SK-N-SH (cell line): ENCODE measurements around the gene CTSL. TPM values are rescaled to one million over a fixed set of nuclear protein-coding genes. Genes with fewer than 3 reads are reported as not detected.

ENCODE experiments used
- CTCF ChIA-PET: fragments of 300-600, 350-600 bp; formaldehyde crosslinking; extraction: SDS; loops from one replicate; lab custom pipeline; 2021; lab: Yijun Ruan, JAX
- POLR2A ChIA-PET: fragments of 350-600 bp; sonication (Branson Sonifier 250); formaldehyde crosslinking; extraction: SDS; loops from one replicate; lab custom pipeline; 2020; ENCODE audit warnings: antibody characterized with exemption, inconsistent platforms; lab: Yijun Ruan, JAX
- DNase-seq: peaks from one replicate; pipeline ENCODE4 v3.0.0; 2012
- H2AFZ ChIP-seq: fragments of 200-600 bp; sonication (generic); 2 replicates; pipeline ENCODE4 v1.8.1; 2016; ENCODE audit warnings: antibody characterized with exemption, mild to moderate bottlenecking, low read depth
- H3F3A ChIP-seq: fragments of 200-600 bp; sonication (generic); replicated peaks from 2 replicates; pipeline ENCODE3; 2016; ENCODE audit warnings: antibody characterized with exemption, mild to moderate bottlenecking; ENCODE audit not compliant: insufficient read depth
- H3K27ac ChIP-seq, 2 experiments: fragments of 200-500 bp in 1 of 2; fragments of 200-600 bp in 1 of 2; sonication (Bioruptor generic) in 1 of 2; sonication (generic), shearing (Covaris generic) in 1 of 2; 2 replicates each; pipeline versions ENCODE4 v1.5.1 to v1.6.1; 2014 to 2016; ENCODE audit warnings: low read depth in 2 of 2, inconsistent platforms in 1 of 2, low read length in 1 of 2, mild to moderate bottlenecking in 1 of 2, mixed read lengths in 1 of 2
- H3K27me3 ChIP-seq: fragments of 200-600 bp; sonication (generic), shearing (Covaris generic); 2 replicates; pipeline ENCODE4 v1.6.1; 2016; ENCODE audit warnings: mixed run types; ENCODE audit not compliant: insufficient read depth
- H3K36me3 ChIP-seq, 2 experiments: fragments of 200-500 bp in 1 of 2; fragments of 200-600 bp in 1 of 2; sonication (Bioruptor generic) in 1 of 2; sonication (generic) in 1 of 2; replicated peaks in 1 of 2; 2 replicates each; pipeline versions ENCODE3 to v1.5.1; 2014 to 2016; ENCODE audit warnings: low read length in 1 of 2, mild to moderate bottlenecking in 1 of 2; ENCODE audit not compliant: insufficient read depth in 2 of 2, control insufficient read depth in 1 of 2
- H3K4me1 ChIP-seq, 2 experiments: fragments of 200-500 bp in 1 of 2; fragments of 200-600 bp in 1 of 2; sonication (Bioruptor generic) in 1 of 2; sonication (generic), shearing (Covaris generic) in 1 of 2; 2 replicates each; pipeline versions ENCODE4 v1.5.1 to v1.6.1; 2014 to 2016; ENCODE audit warnings: low read depth in 1 of 2, low read length in 1 of 2, mixed run types in 1 of 2; ENCODE audit not compliant: insufficient read depth in 2 of 2, control insufficient read depth in 1 of 2
- H3K4me2 ChIP-seq: fragments of 200-600 bp; sonication (generic), shearing (Covaris generic); 2 replicates; pipeline ENCODE4 v1.6.1; 2017; ENCODE audit warnings: mixed run types
- H3K4me3 ChIP-seq, 2 experiments: fragments of 200-500 bp in 1 of 2; fragments of 200-600 bp in 1 of 2; sonication (Bioruptor generic) in 1 of 2; sonication (generic), shearing (Covaris generic) in 1 of 2; 2 replicates each; pipeline versions ENCODE4 v1.5.1 to v1.8.1; 2014 to 2016; ENCODE audit warnings: low read depth in 2 of 2, inconsistent platforms in 1 of 2, low read length in 1 of 2, mild to moderate bottlenecking in 1 of 2, mixed read lengths in 1 of 2, moderate library complexity in 1 of 2
- H3K79me2 ChIP-seq: fragments of 200-600 bp; sonication (generic); 2 replicates; pipeline ENCODE4 v1.8.1; 2017; ENCODE audit warnings: mild to moderate bottlenecking; ENCODE audit not compliant: insufficient read depth
- H3K9ac ChIP-seq: fragments of 200-600 bp; sonication (generic); 2 replicates; pipeline ENCODE4 v1.6.1; 2017; ENCODE audit warnings: mixed run types
- H3K9me2 ChIP-seq: fragments of 200-600 bp; sonication (generic); 2 replicates; pipeline ENCODE4 v1.6.1; 2017; ENCODE audit warnings: mixed run types
- H3K9me3 ChIP-seq: fragments of 200-600 bp; sonication (generic); 2 replicates; pipeline ENCODE4 v1.6.1; 2017; ENCODE audit warnings: mixed run types, mild to moderate bottlenecking, moderate library complexity
- H4K20me1 ChIP-seq: fragments of 200-600 bp; sonication (generic); 2 replicates; pipeline ENCODE4 v1.6.1; 2017; ENCODE audit warnings: mild to moderate bottlenecking, mixed run types; ENCODE audit not compliant: insufficient read depth
- CHD2 ChIP-seq: fragments of 150-350 bp; IDR thresholded peaks from 2 replicates; pipeline ENCODE4 v1.6.1; 2018; ENCODE audit warnings: low read length; ENCODE audit not compliant: partially characterized antibody
- CTCF ChIP-seq: fragments of 200-600 bp; sonication (generic); IDR thresholded peaks from 2 replicates; pipeline ENCODE4 v1.6.1; 2017; ENCODE audit warnings: antibody characterized with exemption, mild to moderate bottlenecking, moderate library complexity
- FOSL2 ChIP-seq: IDR thresholded peaks from 2 replicates; pipeline ENCODE4 v1.4.0; 2012; ENCODE audit warnings: low read depth, mild to moderate bottlenecking, moderate library complexity, borderline replicate concordance
- FOXM1 ChIP-seq: IDR thresholded peaks from 2 replicates; pipeline ENCODE4 v1.4.0; 2012; ENCODE audit warnings: low read depth, mild to moderate bottlenecking
- GABPA ChIP-seq: IDR thresholded peaks from 2 replicates; pipeline ENCODE4 v1.4.0; 2012; ENCODE audit warnings: low read depth, mild to moderate bottlenecking
- GATA2 ChIP-seq: sonication (generic); formaldehyde crosslinking; IDR thresholded peaks from 2 replicates; pipeline ENCODE4 v1.5.0; 2020; ENCODE audit warnings: mild to moderate bottlenecking, missing genetic modification reagents
- MEF2A ChIP-seq: IDR thresholded peaks from 2 replicates; pipeline ENCODE4 v1.4.0; 2012; ENCODE audit warnings: low read depth, borderline replicate concordance
- NFIC ChIP-seq: IDR thresholded peaks from 2 replicates; pipeline ENCODE4 v1.4.0; 2012; ENCODE audit warnings: borderline replicate concordance
- NRF1 ChIP-seq: IDR thresholded peaks from 2 replicates; pipeline ENCODE4 v1.6.1; 2012; ENCODE audit warnings: low read depth, mild to moderate bottlenecking, low read length
- PBX3 ChIP-seq: IDR thresholded peaks from 2 replicates; pipeline ENCODE4; 2012
- RCOR1 ChIP-seq: fragments of 150-350 bp; IDR thresholded peaks from 2 replicates; pipeline ENCODE4 v1.6.1; 2017; ENCODE audit warnings: antibody characterized with exemption, low read length
- REST ChIP-seq: IDR thresholded peaks from 2 replicates; pipeline ENCODE4 v1.6.1; 2012; ENCODE audit warnings: mild to moderate bottlenecking, low read depth, low read length, moderate library complexity
- USF1 ChIP-seq: IDR thresholded peaks from 2 replicates; pipeline ENCODE4 v1.4.0; 2012; ENCODE audit warnings: low read depth, borderline replicate concordance
- ZBTB33 ChIP-seq: IDR thresholded peaks from 2 replicates; pipeline ENCODE4 v1.4.0; 2012; ENCODE audit warnings: low read depth, borderline replicate concordance
- WGBS: methylation state at CpG from one replicate; pipeline ENCODE4 v1.1.6; 2017; ENCODE audit warnings: low lambda C conversion rate; 5-methylcytosine and 5-hydroxymethylcytosine counted together
- polyA plus RNA-seq, 3 experiments: library from polyadenylated mRNA; depleted of rRNA; stranded (reverse); fragments of >200 nt; gene quantifications; 2 replicates each; pipeline ENCODE4 v1.2.3, GENCODE V29; 2012

Gene CTSL
- polyA plus RNA-seq, 1 of the 3 experiments (the other 2 are of a cell fraction): 98.3 TPM

GRCh38 chr9:87701931-87702421, 23.9 kb upstream of the CTSL start:
- H3K27ac ChIP-seq: no peak overlapping the region
- H3K27me3 ChIP-seq: no peaks in the 10 kb centered on the region
- ChIA-PET CTCF (interaction anchor here (0.6 to 2.8 kb wide), 5 partner anchors 8 to 111 kb away, joined by 3 to 10 read pairs (median 4); no protein-coding TSS in a partner anchor), POLR2A (no interaction called here)
- H3F3A ChIP-seq: no peaks in the 10 kb centered on the region
- H3K79me2 ChIP-seq: no peaks in the 10 kb centered on the region
- no peaks in the 10 kb centered on the region for H3K36me3 ChIP-seq
- H3K9me2 ChIP-seq: no peaks in the 10 kb centered on the region
- no peaks in the 10 kb centered on the region for H3K9me3 ChIP-seq
- no peaks in the 10 kb centered on the region for H4K20me1 ChIP-seq
- TF ChIP-seq FOXM1: no peak
- no peak for TF ChIP-seq NRF1
- TF ChIP-seq PBX3: no peak
- TF ChIP-seq CTCF: no peak
- TF ChIP-seq RCOR1: no peak
- no peak for TF ChIP-seq FOSL2
- no peak for TF ChIP-seq GATA2 (CRISPR knock-in tag)
- no peak for TF ChIP-seq CHD2
- no peak for TF ChIP-seq USF1
- TF ChIP-seq REST: no peak
- TF ChIP-seq NFIC: no peak
- no peak for TF ChIP-seq ZBTB33
- TF ChIP-seq GABPA: no peak
- no peak for TF ChIP-seq MEF2A
- H3K4me2 ChIP-seq: no peak overlapping the region
- no peak overlapping the region for H3K4me3 ChIP-seq
- 73% methylated on average over 6 of the region's 6 CpGs for WGBS
- no peak for DNase-seq
- no peak overlapping the region for H3K9ac ChIP-seq
- H3K4me1 ChIP-seq: no peaks in the 10 kb centered on the region; a peak in 1 of 4 replicates
- no peak overlapping the region for H2AFZ ChIP-seq
